Activated CD8-positive, alpha-beta T cell treated with anti-CD3 and anti-CD28 coated beads, Interleukin-2, amount 10 ng/mL, durations not matched to agents 7 days and 5 days (primary cell): ENCODE data around the gene NUDT1. TPM values are rescaled to one million over a fixed set of nuclear protein-coding genes. Genes with fewer than 3 reads are reported as not detected.

Experiments used
- ATAC-seq: fragments of 150-1000 bp; cut with Tn5 transposase; one replicate; pipeline ENCODE4 v1.10.0; 2021; ENCODE audit warnings: moderate library complexity
- CTCF ChIA-PET: fragments of 350-600 bp; sonication (Branson Sonifier 250); formaldehyde crosslinking; loops from one replicate; lab custom pipeline; 2021; ENCODE audit warnings: antibody characterized with exemption; lab: Charles Lee
- POLR2A ChIA-PET: fragments of 350-600 bp; sonication (Branson Sonifier 250); formaldehyde crosslinking; loops from one replicate; lab custom pipeline; 2021; ENCODE audit warnings: antibody characterized with exemption; lab: Charles Lee
- DNase-seq: peaks from one replicate; pipeline ENCODE4 v3.0.0-alpha.2; 2020
- H3K27ac Mint-ChIP-seq: one replicate; pipeline ENCODE4 v1.8.0; 2021; ENCODE audit warnings: mild to moderate bottlenecking, mixed read lengths
- H3K27me3 Mint-ChIP-seq: one replicate; pipeline ENCODE4 v1.8.0; 2021; ENCODE audit warnings: low read depth, mixed read lengths
- H3K36me3 Mint-ChIP-seq: one replicate; pipeline ENCODE4 v1.8.0; 2021; ENCODE audit warnings: low read depth, mixed read lengths
- H3K4me1 Mint-ChIP-seq: one replicate; pipeline ENCODE4 v1.8.0; 2021; ENCODE audit warnings: low read depth, mixed read lengths
- H3K4me3 Mint-ChIP-seq: one replicate; pipeline ENCODE4 v1.8.0; 2021; ENCODE audit warnings: mild to moderate bottlenecking, mixed read lengths
- H3K9me3 Mint-ChIP-seq: one replicate; pipeline ENCODE4 v1.8.0; 2022; ENCODE audit warnings: mixed read lengths; ENCODE audit not compliant: insufficient read depth
- total RNA-seq, 2 experiments: library from RNA; stranded (reverse); gene quantifications; one replicate each; pipeline ENCODE4 v1.2.3, GENCODE V29; 2021

Gene NUDT1
- total RNA-seq, 2 experiments from 2014 or later: 126 to 130 TPM

DNA sequence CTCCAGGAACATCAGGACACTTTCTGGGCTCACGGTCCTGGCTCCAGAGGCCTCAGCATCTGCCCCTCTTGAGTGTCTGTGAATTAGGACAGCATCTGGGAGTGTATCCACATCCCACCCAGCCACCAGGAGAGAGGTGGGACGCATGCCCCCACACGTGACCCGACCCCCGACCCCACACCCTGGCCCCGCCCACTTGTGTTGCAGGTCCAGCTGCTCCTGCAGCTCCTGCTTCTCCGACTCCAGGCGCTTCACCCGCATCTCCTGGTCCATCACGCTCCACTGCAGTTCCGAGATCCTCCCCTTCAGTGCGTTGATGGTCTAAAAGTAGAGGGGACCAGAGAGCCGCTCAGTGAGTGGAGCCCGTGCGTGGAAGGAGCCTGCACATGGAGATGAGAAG, 22.9 kb upstream of the NUDT1 start:
- CTCF ChIA-PET: no interaction called here
- POLR2A ChIA-PET: no interaction called here
- DNase-seq: no peak
- Mint-ChIP-seq H3K27me3 (no peaks in the 10 kb centered on the region), H3K4me3 (no peak overlapping the region), H3K27ac (no peak overlapping the region), H3K36me3 (peaks cover 29% of the 10 kb centered on the region), H3K4me1 (peaks cover 14% of the 10 kb centered on the region), H3K9me3 (no peaks in the 10 kb centered on the region)
- ATAC-seq: no peak

DNA sequence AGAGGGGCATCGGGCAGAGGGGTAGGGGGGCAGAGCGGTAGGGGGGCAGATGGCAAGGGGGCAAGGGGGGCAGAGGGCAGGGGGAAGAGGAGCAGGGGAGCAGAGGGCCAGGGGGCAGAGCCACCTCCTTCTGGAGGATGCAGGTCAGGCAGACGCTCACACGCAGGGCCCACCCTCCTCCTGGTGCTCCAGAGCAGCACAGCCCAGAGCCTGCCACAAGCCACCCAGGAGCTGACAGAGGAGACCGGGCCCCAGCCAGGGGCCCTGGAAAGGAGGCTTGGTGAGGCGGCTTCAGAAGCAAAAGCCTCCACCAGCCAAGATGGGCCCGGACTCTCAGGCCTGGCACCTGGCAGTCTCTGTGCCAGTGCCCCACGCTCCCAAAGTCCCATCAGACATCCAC, 22.4 kb upstream of the NUDT1 start:
- ChIA-PET CTCF (no interaction called here), POLR2A (no interaction called here)
- no peak overlapping the region for H3K27ac Mint-ChIP-seq
- H3K9me3 Mint-ChIP-seq: no peaks in the 10 kb centered on the region
- no peaks in the 10 kb centered on the region for H3K27me3 Mint-ChIP-seq
- no peak overlapping the region for H3K4me3 Mint-ChIP-seq
- peaks cover 11% of the 10 kb centered on the region for H3K4me1 Mint-ChIP-seq
- peaks cover 29% of the 10 kb centered on the region for H3K36me3 Mint-ChIP-seq
- DNase-seq: no peak
- ATAC-seq: no peak

DNA sequence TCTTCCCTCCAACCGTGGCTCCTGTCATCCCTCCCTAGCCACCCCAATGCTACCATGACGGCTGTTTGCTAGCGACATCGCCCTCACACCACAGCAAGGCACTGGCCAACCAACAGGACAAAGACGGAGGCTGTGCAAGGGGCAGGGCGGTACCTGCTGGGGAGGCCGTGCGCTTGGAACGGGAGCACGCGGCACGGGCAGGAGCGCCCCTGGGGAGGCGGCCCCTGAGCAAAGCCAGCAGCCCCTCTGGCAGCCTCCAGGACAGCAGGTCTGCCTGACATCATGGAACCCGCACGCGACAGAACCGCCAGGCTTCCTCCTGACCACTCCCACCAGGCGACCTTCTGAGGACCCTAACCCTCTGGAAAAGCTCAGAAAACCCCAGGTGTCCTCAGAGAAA, 22.0 kb upstream of the NUDT1 start:
- H3K9me3 Mint-ChIP-seq: no peaks in the 10 kb centered on the region
- ChIA-PET POLR2A (no interaction called here), CTCF (no interaction called here)
- no peaks in the 10 kb centered on the region for H3K27me3 Mint-ChIP-seq
- DNase-seq (no peak), ATAC-seq (no peak)
- H3K36me3 Mint-ChIP-seq: peaks cover 28% of the 10 kb centered on the region
- no peak overlapping the region for H3K27ac Mint-ChIP-seq
- H3K4me1 Mint-ChIP-seq: peaks cover 6% of the 10 kb centered on the region
- H3K4me3 Mint-ChIP-seq: no peak overlapping the region

DNA sequence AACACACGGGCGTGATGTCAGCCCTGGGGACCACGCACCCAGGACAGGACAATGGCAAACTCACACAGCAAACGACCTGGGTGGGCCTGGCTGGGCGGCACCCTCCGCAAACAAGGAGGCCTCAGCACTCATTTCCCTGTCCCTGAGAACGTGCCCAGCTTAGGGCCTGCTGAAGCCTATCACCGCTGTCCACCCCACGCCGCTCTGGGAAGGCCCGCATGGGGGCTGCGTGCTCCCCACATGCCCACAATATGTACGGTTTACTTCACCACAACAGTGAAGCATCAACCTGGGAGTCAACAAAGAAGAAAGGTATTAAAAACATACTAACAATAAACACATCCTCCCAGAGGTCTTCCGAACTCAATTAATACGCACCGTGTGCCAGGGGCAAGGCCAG, 21.5 kb upstream of the NUDT1 start:
- ChIA-PET POLR2A (no interaction called here), CTCF (no interaction called here)
- H3K27ac Mint-ChIP-seq: no peak overlapping the region
- H3K27me3 Mint-ChIP-seq: no peaks in the 10 kb centered on the region
- peaks cover 27% of the 10 kb centered on the region for H3K36me3 Mint-ChIP-seq
- DNase-seq: no peak
- ATAC-seq: no peak
- H3K4me1 Mint-ChIP-seq: peaks cover 3% of the 10 kb centered on the region
- H3K4me3 Mint-ChIP-seq: no peak overlapping the region
- no peaks in the 10 kb centered on the region for H3K9me3 Mint-ChIP-seq

DNA sequence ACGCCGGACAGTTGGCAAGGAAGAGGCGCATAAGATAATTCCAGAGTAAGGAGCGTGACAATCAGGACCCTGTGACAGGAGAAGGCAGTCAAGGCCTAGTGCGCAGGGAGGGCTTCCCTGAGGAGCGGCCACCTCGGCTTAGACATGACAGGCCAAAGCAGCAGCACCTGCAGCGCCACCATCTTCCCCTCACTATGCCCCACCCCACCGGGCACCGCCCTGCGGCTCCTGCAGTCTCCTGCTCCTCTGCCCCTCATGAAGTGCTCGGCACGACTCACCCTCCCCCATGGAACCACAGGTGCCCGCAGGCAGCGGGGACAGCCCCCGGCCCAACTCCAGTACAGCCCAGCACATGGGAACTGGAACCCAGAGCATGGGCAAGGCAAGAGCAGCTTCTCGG, 21.1 kb upstream of the NUDT1 start:
- H3K9me3 Mint-ChIP-seq: no peaks in the 10 kb centered on the region
- DNase-seq: no peak
- H3K4me1 Mint-ChIP-seq: no peaks in the 10 kb centered on the region
- no peak for ATAC-seq
- H3K36me3 Mint-ChIP-seq: peaks cover 25% of the 10 kb centered on the region
- no peak overlapping the region for H3K4me3 Mint-ChIP-seq
- H3K27ac Mint-ChIP-seq: no peak overlapping the region
- ChIA-PET POLR2A (no interaction called here), CTCF (no interaction called here)
- no peaks in the 10 kb centered on the region for H3K27me3 Mint-ChIP-seq

DNA sequence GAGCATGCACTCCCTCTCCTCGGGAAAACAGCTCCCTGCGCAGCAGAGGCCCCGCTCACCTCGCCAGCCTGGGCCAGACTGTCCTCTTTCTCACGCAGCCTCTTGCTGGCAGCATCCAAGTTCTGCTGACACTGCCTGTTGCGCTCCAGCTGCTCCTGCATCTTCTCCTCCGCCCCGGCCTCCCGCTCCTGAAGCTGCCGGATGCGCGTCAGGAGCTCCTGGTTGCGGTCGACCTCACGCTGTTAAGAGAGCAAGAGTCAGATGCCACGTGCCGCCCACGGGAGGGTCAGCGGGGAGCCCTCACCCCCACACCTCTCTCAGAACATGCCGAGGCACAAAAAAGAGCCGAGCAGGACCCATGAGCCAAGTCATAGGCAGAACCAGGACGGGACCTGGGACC, 19.5 kb upstream of the NUDT1 start:
- Mint-ChIP-seq H3K36me3 (peaks cover 23% of the 10 kb centered on the region), H3K27ac (no peak overlapping the region), H3K27me3 (no peaks in the 10 kb centered on the region), H3K4me3 (no peak overlapping the region), H3K4me1 (no peaks in the 10 kb centered on the region), H3K9me3 (no peaks in the 10 kb centered on the region)
- ChIA-PET POLR2A (no interaction called here), CTCF (no interaction called here)
- no peak for DNase-seq
- no peak for ATAC-seq

DNA sequence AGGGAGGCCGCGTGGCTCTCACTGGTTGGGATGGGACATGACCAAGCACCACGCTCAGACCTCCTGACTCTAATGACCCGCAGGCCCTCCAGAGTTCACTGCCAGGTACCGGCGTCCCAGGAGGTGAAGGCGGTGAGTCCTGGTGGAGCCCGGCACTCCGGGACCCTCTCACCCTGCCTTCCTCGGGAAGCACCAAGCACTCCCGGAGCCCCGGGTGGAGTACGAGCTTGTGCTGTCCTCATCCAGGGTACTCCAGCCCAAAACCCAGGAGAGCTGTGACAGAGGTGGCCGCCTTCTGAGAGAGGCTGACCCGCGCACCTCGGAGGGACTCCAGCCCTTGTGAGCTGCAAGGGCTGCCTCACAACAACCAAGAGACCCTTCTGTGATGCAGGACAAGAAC, 18.7 kb upstream of the NUDT1 start:
- POLR2A ChIA-PET: no interaction called here
- H3K9me3 Mint-ChIP-seq: no peaks in the 10 kb centered on the region

DNA sequence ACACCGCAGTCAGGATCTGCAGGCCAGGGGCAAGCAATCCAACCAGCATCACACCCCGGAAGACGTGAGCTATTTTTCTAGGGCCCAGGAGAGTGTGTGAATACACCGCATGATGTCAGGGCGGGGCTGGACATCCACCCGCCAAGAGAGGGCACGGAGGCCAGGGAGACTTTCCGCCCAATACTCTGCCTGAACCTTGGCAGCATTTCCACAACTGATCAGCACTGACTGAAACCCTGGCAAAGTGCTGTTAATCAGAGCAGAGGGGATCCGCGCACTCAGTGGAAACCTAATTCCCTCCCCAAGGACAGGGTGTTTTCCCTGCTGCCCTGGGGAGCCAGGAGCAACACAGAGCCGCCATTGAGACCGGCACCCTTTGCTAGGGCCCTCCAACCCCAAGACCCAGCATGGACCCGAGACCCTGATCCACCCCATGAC, 17.5 kb upstream of the NUDT1 start:
- Mint-ChIP-seq H3K27ac (no peak overlapping the region), H3K27me3 (no peaks in the 10 kb centered on the region), H3K9me3 (no peaks in the 10 kb centered on the region), H3K36me3 (peaks cover 19% of the 10 kb centered on the region), H3K4me1 (peaks cover 1% of the 10 kb centered on the region), H3K4me3 (no peak overlapping the region)
- ATAC-seq (no peak), DNase-seq (no peak)
- ChIA-PET CTCF (no interaction called here), POLR2A (no interaction called here)

More for the DNA sequence above, 18.7 kb upstream of the NUDT1 start:
- Mint-ChIP-seq H3K27me3 (no peaks in the 10 kb centered on the region), H3K27ac (no peak overlapping the region), H3K36me3 (peaks cover 20% of the 10 kb centered on the region), H3K4me3 (no peak overlapping the region), H3K4me1 (no peaks in the 10 kb centered on the region)
- no peak for DNase-seq
- ATAC-seq: no peak
- CTCF ChIA-PET: interaction anchor here (1.1 kb wide), 1 partner anchor 124 kb away, joined by 3 read pairs; no protein-coding TSS in a partner anchor

DNA sequence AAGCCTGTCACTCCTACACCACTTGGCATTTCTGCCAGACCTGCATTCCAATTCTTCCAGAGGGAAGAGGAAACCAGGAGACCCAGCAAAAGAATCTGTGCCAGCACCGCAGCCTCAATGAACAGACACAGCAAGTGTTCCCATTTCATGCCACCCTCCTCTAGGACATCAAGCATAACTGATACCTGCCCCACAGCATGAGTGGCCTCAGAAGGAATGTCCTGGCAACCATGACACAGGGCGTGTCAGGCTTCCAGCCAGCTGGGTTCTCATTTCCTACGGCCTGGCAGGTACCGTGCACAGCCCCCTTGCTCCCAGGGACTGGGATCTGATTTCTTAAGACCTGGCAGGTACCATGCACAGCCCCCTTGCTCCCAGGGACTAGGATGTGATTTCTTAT, 17.1 kb upstream of the NUDT1 start:
- DNase-seq (no peak), ATAC-seq (no peak)
- Mint-ChIP-seq H3K4me1 (peaks cover 3% of the 10 kb centered on the region), H3K27me3 (no peaks in the 10 kb centered on the region), H3K4me3 (no peak overlapping the region), H3K9me3 (no peaks in the 10 kb centered on the region), H3K27ac (no peak overlapping the region), H3K36me3 (peaks cover 21% of the 10 kb centered on the region)
- POLR2A ChIA-PET: no interaction called here
- CTCF ChIA-PET: no interaction called here

DNA sequence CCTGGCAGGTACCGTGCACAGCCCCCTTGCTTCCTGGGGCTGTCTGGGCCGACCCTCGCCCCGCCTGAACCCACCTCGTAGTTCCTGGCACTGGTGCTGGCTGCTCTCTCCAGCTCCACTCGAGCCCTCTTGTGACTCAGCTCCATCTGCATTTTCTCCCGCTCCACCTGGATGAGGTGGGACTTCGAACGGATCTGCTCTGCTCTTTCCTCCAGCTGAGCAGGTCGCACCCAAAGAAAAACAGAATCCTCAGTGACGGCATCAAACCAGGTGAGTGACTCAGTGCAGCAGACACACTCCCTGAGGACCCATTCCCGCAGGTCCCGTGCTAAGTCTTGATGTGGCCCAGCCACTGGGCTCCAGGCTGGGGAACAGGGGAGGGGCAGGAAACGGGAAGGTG, 16.7 kb upstream of the NUDT1 start:
- POLR2A ChIA-PET: no interaction called here
- Mint-ChIP-seq H3K27me3 (no peaks in the 10 kb centered on the region), H3K4me3 (no peak overlapping the region), H3K9me3 (no peaks in the 10 kb centered on the region), H3K4me1 (peaks cover 7% of the 10 kb centered on the region), H3K36me3 (peaks cover 24% of the 10 kb centered on the region), H3K27ac (no peak overlapping the region)
- DNase-seq (no peak), ATAC-seq (no peak)
- CTCF ChIA-PET: no interaction called here

DNA sequence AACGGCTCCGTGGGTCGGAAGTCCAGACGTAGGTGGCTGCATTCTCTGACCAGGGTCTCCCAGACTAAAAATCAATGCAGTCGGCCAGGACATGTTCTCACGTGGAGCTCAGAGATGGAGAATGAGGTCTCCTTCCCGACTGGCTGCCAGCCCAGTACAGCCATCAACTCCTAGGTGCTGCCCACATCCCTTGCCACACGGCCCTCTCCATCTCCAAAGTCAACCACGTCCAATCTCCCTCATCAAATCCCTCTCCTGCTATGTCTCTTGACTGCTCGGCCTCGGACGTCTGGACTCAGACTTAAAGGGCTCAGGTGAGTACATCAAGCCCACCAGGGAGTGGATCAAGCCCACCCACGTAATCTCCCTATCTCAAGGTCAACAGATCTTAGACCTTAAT, 16.2 kb upstream of the NUDT1 start:
- DNase-seq: no peak
- POLR2A ChIA-PET: no interaction called here
- no peak overlapping the region for H3K27ac Mint-ChIP-seq
- no peak overlapping the region for H3K4me3 Mint-ChIP-seq
- H3K27me3 Mint-ChIP-seq: no peaks in the 10 kb centered on the region
- H3K36me3 Mint-ChIP-seq: peaks cover 24% of the 10 kb centered on the region
- ATAC-seq: no peak
- H3K4me1 Mint-ChIP-seq: peaks cover 11% of the 10 kb centered on the region
- no peaks in the 10 kb centered on the region for H3K9me3 Mint-ChIP-seq
- CTCF ChIA-PET: no interaction called here

DNA sequence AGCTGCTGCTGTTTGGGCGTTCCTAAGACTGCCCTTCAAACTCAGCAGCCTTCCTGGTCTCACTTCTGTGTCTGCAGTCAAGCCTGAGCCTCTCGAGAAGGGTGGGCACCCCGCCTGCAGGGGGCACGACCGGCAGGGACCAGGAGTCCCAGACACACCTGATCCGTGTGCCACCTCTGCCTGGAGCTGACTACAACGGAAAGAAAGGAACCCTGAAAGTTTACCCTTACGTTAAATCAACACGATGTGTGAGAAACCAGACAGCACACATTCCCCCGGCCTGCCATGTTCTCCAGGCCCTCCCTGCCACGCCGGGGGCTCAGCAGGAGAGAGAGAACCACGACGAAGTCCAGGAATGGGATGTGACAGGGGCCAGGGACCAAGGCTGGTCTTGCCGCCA, 14.3 kb upstream of the NUDT1 start:
- Mint-ChIP-seq H3K36me3 (peaks cover 18% of the 10 kb centered on the region), H3K4me1 (peaks cover 19% of the 10 kb centered on the region), H3K27me3 (no peaks in the 10 kb centered on the region), H3K4me3 (no peak overlapping the region), H3K9me3 (no peaks in the 10 kb centered on the region), H3K27ac (no peak overlapping the region)
- ChIA-PET POLR2A (no interaction called here), CTCF (no interaction called here)
- DNase-seq: no peak
- ATAC-seq: no peak

DNA sequence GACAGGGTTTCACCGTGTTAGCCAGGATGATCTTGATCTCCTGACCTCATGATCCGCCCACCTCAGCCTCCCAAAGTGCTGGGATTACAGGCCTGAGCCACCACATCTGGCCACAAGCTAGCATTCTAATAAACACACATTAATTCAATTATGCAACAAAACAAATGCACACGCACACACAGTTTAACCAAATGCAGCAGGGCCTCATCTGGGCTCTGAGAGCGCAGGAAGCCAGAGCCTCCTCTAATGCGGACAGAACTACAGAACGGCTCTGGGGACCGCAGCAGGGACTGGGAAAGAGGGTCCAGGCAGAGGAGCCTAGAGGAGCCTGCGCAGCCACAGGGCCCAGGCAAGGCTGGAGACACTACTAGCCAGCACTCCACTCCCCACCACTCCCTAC, 13.1 kb upstream of the NUDT1 start:
- H3K36me3 Mint-ChIP-seq: peaks cover 25% of the 10 kb centered on the region
- no peak for ATAC-seq
- peaks cover 27% of the 10 kb centered on the region for H3K4me1 Mint-ChIP-seq
- CTCF ChIA-PET: no interaction called here
- no peak for DNase-seq
- H3K27me3 Mint-ChIP-seq: no peaks in the 10 kb centered on the region
- H3K4me3 Mint-ChIP-seq: no peak overlapping the region
- H3K9me3 Mint-ChIP-seq: no peaks in the 10 kb centered on the region
- POLR2A ChIA-PET: no interaction called here
- H3K27ac Mint-ChIP-seq: no peak overlapping the region
